ENCODE data around the gene NFATC3.

Gene NFATC3

DNA sequence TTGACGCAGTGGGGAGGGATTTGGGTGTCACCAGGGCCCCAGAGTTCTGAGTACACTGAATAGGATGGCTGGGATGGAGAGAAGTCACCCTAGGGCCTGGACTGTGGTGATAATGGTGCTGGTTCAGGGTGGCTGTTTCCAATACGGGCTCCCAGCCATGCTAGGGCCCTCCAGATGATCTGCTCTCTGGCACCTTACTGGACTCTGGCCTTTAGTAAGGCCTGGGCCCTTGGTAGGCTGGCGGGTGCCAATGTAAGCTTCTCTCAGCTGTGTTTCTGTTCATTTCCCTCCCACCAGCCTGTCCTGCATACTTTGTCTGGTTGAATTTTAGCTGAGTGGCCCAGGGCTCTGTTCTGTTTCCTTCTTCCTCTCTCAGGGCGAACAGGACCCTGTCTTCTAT, 162.8 kb downstream of the NFATC3 start:
- DNase-seq (ENCODE audit: low read depth in 2 of 2), result no peak

DNA sequence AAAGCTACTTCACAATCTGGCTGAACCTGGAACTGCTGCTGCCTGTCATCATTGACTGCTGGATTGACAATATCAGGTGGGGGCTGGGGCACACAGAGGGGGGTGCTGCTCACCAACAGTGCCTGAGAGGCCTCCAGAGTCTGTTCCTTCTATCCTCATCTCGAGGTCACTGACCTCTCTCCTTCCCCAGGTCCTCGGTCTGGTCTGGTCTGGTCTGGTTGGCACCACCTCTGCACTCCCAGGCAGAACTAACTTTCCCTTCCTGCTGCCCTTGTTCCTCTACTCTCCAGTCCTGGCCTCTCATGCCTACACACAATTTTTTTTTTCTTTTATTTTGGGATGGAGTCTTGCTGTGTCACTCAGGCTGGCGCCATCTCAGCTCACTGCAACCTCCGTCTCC, 164.2 kb downstream of the NFATC3 start:
- no peak for DNase-seq (ENCODE audit: low read depth in 2 of 2)

DNA sequence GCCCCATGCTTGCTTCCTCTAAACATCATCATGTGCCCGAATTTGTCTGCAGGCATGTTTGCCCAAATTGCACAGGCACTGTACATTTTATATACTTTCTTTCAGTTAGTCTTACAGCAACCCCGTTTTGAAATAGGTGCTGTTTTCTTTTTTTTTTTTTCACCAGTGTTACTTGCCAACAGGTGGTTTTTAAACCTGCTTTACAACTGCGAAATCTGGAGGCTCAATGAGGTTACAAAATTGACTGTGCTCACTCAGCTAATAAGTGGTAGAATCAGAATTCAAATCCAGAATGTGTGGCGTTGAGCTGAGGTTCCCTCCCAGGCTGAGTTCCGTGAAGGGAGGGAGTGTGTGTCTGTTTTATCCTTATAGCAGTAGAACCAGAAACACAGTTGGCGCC, 165.8 kb downstream of the NFATC3 start:
- no peak for DNase-seq (ENCODE audit: low read depth in 2 of 2)

DNA sequence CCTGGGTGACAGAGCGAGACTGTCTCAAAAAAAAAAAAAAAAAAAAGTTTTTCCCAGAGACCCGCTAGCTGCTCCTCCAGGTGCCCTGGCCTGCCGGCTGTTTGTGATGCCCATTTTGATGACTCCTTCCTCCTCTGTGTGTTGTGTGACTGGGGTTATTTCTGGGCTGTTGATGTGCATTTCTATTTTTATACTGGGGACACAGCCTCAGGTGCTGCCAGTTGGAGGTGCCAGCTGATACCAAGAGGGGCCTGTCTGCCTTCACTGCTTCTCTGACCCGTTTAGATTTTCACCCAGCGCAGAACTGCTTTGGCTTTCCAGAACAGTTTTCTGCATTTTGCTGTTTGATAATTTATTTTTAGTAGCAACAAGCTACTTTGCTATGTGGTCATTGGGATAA, 166.7 kb downstream of the NFATC3 start:
- DNase-seq (ENCODE audit: low read depth in 2 of 2), result no peak

DNA sequence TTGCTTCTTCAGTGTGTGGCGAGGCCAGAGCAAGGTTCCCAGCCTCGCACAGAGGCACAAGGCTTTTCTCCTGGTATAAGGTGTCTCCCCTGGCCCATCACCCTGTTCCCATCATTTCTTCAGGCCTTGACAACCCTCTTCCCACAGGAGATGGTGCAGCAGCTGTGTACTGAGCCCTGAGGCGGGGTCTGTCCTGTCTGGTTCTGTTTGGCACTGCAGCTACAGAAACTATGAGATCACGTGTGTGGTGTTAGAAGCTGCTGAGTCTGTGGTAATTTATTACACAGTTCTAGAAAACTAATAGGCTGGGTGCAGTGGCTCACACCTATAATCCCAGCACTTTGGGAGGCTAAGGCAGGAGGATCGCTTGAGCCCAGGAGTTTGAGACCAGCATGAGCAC, 167.2 kb downstream of the NFATC3 start:
- no peak for DNase-seq (ENCODE audit: low read depth in 2 of 2)

DNA sequence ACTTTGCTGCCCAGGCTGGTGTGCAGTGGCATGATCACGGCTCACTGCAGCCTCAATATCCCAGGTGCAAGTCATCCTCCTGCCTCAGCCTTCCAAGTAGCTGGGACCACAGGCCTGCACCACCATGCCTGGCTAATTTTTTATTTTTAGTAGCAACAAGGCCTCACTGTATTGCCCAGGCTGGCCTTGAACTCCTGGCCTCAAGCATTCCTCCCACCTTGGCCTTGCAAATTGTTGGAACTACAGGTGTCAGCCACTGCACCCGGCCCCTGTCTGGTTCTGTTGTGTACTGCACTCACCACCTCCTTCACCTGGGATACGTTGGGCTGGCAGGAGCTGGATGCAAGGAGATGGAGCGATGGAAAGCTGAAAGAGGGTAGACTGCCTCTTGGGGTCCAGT, 168.6 kb downstream of the NFATC3 start:
- no peak for DNase-seq (ENCODE audit: low read depth in 2 of 2)

DNA sequence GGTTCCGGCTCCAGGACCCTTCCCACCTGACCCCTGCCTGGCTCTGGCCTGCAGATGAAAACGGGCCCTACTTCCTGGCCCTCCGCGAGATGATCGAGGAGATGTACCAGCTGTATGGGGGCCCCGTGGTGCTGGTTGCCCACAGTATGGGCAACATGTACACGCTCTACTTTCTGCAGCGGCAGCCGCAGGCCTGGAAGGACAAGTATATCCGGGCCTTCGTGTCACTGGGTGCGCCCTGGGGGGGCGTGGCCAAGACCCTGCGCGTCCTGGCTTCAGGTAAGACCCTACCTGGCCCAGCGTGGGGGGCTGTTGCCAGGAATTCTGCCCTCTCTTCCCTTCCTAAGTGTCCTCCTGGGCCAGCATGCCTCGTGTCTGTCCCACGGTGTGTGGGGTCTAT, 170.5 kb downstream of the NFATC3 start:
- no peak for DNase-seq (ENCODE audit: low read depth in 2 of 2)

DNA sequence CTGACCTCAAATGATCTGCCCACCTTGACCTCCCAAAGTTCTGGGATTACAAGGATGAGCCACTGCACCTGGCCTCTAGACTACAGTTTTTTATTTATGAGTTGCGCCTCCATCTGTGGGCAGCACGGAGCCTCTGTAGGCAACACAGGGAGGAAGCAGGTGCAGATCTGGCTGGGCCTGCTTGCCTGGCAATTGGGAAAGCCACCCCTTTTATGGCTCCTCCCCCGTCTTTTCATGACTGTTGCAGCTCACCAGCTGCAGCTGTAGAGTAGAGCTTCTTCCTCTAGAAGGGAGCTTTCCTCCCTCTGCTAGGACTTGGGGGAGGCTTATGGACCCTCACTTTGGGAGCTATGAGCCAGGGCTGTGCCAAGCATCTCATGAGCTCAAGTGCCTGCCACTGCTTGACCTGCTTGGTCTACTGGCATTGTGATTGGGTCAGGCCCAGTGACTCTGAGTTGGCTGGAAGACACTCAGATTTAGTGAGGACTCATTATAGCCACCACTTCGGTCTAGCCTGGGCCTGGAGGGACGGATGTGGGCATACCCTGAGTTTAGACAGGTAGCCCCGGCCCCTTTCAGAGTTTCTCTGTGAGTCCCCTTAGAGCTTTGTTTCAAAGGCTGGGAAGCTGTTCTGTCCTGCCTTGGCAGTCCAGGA, 172.2 kb downstream of the NFATC3 start:
- DNase-seq (ENCODE audit: low read depth in 2 of 2), result no peak

DNA sequence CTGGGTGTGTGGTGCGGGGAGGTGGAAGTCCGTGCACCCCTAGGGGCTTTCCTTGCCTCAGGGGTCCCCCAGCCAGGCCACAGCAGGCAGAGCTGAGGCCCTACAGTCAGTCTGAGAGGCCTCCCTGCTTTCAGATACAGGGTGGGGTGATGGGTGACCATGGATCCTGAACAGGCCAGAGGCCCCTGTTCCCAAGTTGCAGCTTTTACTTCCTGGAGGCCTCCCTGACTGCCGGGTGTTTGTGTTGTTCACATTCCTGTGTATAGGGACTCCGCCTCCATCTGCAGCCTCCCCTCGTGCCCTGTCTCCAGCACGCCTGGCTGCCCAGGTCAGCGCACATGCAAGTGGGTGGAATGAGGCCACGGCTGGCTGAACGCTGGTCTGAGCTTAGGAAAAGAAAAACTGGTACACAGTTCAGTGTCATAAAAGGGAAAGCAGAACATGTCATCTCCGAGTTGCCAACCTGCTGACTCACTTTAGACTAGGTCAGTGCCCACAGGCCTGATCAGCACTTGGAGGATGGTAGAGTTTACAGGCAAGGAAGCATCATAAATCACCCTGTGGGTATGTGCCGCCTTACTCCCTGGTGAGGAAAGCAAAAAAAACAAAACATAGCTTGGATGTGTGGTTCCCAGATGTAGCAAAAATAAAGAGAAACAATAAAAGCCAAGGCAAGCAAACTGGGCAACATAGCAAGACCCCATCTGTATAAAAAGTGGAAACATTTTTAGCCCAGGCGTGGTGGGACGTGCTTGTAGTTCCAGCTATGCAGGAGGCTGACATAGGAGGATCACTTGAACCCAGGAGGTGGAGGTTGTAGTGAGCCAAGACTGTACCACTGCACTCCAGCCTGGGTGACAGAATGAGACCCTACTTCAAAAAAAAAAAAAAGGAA, 173.0 kb downstream of the NFATC3 start:
- DNase-seq (ENCODE audit: low read depth in 2 of 2), result no peak

DNA sequence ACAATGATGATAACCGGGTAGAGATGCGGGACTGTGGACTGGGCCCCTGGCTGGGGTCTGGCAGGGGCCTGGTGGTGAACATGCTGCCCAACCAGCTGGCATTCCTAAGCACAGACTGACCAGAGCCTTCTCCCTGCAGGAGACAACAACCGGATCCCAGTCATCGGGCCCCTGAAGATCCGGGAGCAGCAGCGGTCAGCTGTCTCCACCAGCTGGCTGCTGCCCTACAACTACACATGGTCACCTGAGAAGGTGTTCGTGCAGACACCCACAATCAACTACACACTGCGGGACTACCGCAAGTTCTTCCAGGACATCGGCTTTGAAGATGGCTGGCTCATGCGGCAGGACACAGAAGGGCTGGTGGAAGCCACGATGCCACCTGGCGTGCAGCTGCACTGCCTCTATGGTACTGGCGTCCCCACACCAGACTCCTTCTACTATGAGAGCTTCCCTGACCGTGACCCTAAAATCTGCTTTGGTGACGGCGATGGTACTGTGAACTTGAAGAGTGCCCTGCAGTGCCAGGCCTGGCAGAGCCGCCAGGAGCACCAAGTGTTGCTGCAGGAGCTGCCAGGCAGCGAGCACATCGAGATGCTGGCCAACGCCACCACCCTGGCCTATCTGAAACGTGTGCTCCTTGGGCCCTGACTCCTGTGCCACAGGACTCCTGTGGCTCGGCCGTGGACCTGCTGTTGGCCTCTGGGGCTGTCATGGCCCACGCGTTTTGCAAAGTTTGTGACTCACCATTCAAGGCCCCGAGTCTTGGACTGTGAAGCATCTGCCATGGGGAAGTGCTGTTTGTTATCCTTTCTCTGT, 174.0 kb downstream of the NFATC3 start:
- DNase-seq (ENCODE audit: low read depth in 2 of 2), result no peak

DNA sequence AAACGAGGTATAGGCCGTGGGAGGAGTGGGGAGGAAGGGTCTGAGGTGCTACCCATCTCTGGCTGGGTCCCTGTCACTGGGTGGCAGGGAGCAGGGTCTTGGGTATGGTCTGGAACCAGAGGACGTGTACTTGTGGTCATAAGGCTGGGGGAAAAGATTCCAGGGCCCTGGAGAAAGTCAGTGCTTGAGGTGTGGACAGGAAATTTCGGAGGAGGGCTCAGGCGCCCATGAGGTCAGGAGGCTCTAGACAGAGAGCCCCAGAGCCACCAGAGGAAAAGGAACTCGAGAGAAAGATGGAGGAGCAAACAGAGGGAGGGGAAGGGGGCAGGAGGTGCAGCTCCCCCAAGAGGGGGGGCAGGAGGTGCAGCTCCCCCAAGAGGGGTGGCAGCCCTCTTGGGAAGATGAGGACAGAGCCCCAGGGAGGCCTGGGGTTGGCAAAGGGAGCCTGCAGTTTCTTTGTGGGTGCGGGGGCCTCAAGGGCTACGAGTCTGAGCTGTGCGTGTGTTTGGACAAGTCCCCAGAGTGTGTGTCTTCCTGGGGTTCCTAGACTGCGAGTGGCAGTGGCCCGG, 178.5 kb downstream of the NFATC3 start:
- DNase-seq (ENCODE audit: low read depth in 2 of 2), result no peak

DNA sequence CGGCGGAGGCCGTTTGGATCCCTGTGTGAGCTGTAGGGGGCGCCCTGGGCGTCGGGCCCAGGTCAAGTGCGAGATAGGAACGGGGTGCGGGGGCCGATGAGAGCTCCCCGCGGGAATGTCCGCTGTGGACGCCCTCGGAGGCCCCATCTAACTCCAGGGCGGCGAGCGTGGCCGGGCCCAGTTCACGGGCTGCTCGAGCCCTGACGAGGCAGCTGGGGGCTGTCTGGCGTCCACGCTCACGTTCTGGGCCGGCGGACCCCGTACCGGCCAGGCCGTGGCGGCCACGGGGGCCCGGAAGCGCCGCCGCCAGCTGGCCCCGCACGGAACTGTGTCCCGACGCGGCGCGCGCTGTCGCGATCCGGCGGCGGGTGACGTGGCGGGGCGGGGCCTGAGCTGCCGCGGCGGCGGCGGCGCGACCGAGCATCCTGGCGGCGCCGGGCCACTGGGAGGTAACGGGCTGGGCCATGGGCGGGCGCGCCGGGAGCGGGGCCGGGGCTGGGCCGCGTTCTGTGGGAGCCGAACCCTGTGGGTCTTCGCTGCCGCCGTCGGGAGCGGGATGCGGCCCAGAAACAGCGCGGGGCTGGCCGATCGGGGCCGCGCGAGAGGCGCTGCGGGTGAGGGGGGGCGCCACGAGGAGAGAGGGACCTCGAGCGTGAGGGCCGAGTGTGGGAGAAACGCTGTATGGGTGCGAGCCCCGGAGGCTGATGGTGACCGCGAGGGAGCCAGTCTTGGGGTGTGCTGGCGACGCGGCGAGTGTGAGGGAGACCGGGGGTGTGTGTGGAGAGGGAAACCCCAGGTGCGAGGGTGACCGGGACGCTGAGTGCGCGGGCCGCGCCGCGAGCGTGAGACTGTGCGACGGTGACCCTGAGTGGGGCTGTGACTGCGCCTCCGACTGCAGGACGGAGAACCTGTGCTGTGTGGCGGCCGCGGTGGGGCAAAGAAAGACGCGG, 179.2 kb downstream of the NFATC3 start, which contains the start of gene SLC7A6:
TSS of gene SLC7A6 (plus strand) at position 399 of the 950 bp plus-strand sequence. CDS start 10,201 bp downstream, outside the sequence.
- DNase-seq (ENCODE audit: low read depth in 2 of 2), result peak; percentile 69 to 70

DNA sequence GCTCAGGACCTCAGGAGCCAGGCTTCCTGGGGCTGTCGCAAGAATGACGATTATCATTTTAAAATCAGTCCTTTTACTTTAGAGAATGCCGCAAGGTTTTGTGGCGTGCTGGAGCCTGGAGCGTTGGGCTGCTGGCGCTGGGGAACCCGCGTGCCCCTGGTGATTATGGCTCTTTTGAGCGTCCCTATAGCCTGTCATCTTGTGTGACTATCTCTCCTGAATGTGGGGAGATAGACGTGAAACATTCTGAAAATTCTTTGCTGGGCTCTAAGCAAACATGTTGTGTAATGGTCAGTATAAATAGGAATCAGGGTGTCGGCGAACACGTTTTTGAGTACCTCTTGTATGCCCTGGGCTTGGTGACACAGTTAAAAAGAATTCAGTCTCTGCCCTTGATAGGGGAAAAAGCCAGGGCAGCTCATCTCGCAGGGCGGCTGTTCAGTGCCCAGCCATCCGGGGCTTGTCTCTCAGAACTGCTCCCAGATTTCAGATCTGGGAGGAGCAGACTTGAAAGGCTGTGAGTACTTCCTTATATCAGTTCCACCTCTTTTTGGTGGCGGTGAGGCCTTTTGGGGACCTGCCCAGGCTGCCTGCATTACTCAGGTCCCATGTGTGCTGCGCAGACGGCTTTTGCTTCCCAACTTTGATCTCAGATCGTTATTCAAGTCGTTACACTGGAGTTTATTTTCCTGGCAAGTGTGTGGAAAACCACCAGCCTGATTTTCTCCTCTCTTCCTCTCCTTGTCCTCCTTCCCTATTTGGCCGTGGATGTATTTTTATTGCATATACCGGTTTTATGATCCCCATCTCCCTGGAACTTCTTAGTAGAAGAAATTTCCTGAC, 180.1 kb downstream of the NFATC3 start:
- no peak for DNase-seq (ENCODE audit: low read depth in 2 of 2)

DNA sequence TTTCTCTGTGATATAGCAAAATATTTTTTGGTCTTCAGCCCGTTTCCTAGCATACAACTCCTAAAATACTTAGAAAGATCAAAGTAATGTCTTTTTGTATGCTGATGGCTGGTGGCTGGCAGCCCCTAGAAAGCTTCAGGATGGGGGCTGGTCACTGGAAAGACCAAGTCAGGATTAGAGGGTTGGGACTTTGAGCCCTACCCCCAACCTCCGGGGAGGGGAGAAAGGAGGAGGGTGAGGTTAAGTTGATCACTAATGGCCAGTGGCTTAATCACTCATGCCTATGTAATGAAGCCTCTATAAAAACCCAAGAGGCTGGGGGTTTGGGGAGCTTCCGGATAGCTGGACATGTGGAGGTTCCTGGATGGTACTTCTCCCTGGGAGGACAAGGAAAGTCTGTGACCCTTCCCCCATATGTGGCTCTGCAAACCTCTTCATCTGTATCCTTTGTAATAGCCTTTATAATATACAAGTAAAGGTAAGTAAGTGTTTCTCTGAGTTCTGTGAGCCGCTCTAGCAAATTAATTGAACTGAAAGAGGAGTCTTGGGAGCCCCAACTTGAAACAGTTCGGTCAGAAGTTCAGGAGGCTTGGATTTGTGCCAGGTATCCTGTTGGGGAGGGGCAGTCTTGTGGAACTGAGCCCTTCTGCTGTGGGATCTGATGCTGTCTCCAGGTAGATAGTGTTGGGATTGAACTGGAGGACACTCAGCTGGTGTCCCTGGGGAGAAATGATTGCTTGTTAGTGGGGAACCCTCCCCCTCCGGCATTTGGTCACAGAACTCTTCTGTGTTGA, 182.6 kb downstream of the NFATC3 start:
- DNase-seq (ENCODE audit: low read depth in 2 of 2), result no peak

DNA sequence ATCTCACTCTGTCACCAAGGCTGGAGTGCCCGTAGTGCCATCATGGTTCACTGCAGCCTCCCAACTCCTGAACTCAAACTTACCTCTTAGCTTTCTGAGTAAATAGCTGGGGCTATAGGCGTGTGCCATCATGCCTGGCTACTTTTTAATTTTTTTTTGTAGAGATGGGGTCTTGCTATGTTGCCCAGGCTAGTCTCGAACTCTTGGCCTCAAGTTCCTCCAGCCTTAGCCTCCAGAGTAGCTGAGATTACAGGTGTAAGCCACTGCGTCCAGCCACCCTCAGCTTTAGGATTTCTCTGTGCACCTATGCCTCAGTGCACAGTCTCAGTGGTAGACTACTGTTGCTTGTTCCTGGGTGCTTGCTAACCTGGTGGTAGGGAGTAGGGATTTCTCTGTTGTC, 184.6 kb downstream of the NFATC3 start:
- DNase-seq (ENCODE audit: low read depth in 2 of 2), result no peak

DNA sequence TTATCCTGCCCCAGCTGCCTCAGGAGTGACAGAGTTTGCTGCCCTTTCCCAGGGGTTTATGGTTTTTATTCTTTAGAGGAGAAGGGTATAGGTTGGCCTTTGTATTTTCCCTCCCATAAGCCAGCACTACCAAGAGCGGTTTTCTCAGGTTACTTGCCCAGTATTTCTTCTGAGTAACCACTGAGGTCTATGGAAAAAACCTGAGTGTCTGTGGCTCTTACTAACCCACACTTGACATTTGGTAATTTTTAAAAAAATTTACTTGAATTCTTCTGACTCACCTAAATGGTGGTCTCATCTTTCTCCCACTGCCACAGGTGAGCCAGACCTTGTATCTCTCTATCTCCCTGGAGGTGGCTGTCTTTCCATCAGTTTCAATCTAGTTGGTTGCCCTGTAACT, 185.2 kb downstream of the NFATC3 start:
- no peak for DNase-seq (ENCODE audit: low read depth in 2 of 2)

DNA sequence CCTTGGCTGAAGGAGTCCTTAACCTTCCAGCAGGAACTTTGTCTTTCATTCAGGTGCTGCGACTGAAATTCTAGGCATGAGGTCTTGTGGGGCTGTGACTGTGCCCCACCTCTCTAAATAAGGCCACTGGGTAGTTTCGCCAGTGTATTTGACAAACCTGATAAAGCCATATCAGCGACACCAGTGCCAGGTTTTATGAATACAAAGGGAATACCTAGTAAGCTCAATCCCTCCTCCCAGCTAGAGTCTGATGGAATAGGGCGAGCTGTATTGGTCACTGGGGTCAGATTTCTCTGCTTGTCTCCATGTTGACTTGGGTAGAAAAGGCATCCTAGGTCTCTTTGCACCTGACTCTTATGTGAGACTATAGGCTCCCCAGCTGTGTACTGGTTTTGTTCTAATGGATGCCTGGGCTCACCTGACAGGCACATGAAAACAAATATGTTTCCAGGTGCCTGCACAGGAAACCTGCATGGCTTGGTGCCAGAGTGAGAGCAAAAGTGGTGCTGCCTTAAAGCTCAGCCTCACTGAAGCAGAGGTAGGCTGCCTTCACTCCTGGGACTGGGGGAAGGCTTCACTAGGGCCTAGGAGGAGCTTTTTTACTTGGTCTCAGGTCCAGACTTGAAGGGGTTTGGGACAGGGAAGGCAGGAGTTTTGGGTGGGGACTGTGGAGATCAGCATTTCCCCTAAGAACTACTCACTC, 187.5 kb downstream of the NFATC3 start:
- DNase-seq (ENCODE audit: low read depth in 2 of 2), result no peak

DNA sequence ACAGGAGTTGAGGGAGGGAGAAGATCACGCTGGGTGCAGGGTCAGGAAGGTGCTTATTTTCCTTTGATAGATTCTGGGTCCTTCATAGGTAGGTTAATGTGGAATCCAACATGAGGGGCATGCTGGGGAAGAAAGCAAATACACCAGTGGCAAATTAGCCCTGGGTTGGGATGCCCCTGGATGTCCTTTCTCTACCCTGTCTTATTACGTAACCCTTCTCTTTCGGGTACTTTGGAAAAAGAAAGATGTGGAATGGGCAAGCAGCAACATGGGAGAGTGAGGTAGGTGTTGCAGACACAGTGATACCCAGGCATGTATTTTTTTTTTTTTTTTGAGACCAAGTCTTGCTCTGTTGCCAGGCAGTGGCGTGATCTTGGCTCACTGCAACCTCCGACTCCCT, 188.3 kb downstream of the NFATC3 start:
- DNase-seq (ENCODE audit: low read depth in 2 of 2), result no peak
